Stimulated activated CD4-positive, alpha-beta T cell treated with anti-CD3 and anti-CD28 coated beads, Interleukin-4, amount 100 ng/mL, for 48 hours (primary cell): ENCODE results near the gene DDX56.
"Not testable (repeated sequence)": the region's sequence is repeated elsewhere in the genome, so short reads cannot be mapped to it uniquely, and the experiment has no call there.

Experiments
- DNase-seq, 2 donors: peaks; one replicate each; pipeline ENCODE4 v3.0.0-alpha.2; 2020; ENCODE audit warnings: low read depth in 2 of 2

The DDX56 gene

GRCh38 chr7:44563171-44563679, 10.5 kb downstream of the DDX56 start:
- no peak for DNase-seq

GRCh38 chr7:44562622-44562962, 11.1 kb downstream of the DDX56 start:
- DNase-seq, result not testable (repeated sequence)

GRCh38 chr7:44561962-44562621, 11.6 kb downstream of the DDX56 start:
- no peak for DNase-seq

- DNase-seq, result no peak
Observed at GRCh38 chr7:44561481-44561880, 12.2 kb downstream of the DDX56 start.

- no peak for DNase-seq
Observed at GRCh38 chr7:44559485-44559884, 14.2 kb downstream of the DDX56 start.

GRCh38 chr7:44557485-44557884, 16.2 kb downstream of the DDX56 start:
- no peak for DNase-seq

- DNase-seq, result no peak
Observed at GRCh38 chr7:44555350-44555749, 18.4 kb downstream of the DDX56 start.

- DNase-seq, result not testable (repeated sequence)
Observed at GRCh38 chr7:44552473-44553005, 21.2 kb downstream of the DDX56 start.

- DNase-seq, result no peak
Observed at GRCh38 chr7:44549457-44549856, 24.3 kb downstream of the DDX56 start.

- DNase-seq, result no peak
Observed at GRCh38 chr7:44548893-44549292, 24.8 kb downstream of the DDX56 start.

- no peak for DNase-seq
Observed at GRCh38 chr7:44547536-44548231, 26.0 kb downstream of the DDX56 start.

GRCh38 chr7:44541876-44542610, 31.7 kb downstream of the DDX56 start:
- DNase-seq, result no peak

- no peak for DNase-seq
Observed at GRCh38 chr7:44541028-44541869, 32.5 kb downstream of the DDX56 start, which contains the start of gene NPC1L1. Gene NPC1L1, minus strand, starts transcription at chr7:44541330. Its CDS starts 71 bp downstream, at chr7:44541259.

GRCh38 chr7:44540592-44541027, 33.1 kb downstream of the DDX56 start:
- DNase-seq, result no peak

GRCh38 chr7:44539669-44540506, 33.8 kb downstream of the DDX56 start:
- no peak for DNase-seq

- no peak for DNase-seq
Observed at GRCh38 chr7:44538798-44539668, 34.7 kb downstream of the DDX56 start.

GRCh38 chr7:44538093-44538797, 35.5 kb downstream of the DDX56 start:
- DNase-seq, result no peak

GRCh38 chr7:44537442-44537841, 36.3 kb downstream of the DDX56 start:
- DNase-seq, result no peak

- DNase-seq, result no peak
Observed at GRCh38 chr7:44536090-44536489, 37.6 kb downstream of the DDX56 start.
